SK-N-DZ (cell line): ENCODE data around the gene TBC1D5.
"Not testable (repeated sequence)": the region's sequence is repeated elsewhere in the genome, so short reads cannot be mapped to it uniquely, and the experiment has no call there.

Source experiments
- DNase-seq: peaks from one replicate; pipeline ENCODE4 v3.0.0-alpha.2; 2015; ENCODE audit warnings: low spot score

The TBC1D5 gene

DNA sequence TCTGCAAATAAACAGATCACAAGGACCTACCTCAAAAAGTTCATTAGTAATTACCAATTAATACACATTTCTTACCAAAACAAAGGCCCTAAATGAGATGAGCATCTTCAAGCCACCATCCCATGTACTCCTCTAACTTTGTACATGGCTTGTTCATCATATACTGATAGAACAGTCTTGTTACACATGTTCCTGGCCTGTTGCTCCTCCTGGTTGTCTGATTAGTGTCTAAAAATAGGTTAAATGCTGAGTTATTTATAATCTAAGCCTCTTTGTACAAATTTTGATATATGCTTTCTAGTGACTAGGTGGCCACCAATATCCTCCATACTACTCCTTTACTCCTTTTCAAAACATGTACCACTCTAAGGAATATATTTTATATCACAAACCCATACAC, 25.0 kb downstream of the TBC1D5 start:
- no peak for DNase-seq

- no peak for DNase-seq
Measured at GRCh38 chr3:17714473-17714872, 28.0 kb downstream of the TBC1D5 start.

- DNase-seq = no peak
Measured at GRCh38 chr3:17709236-17709810, 33.1 kb downstream of the TBC1D5 start.

DNA sequence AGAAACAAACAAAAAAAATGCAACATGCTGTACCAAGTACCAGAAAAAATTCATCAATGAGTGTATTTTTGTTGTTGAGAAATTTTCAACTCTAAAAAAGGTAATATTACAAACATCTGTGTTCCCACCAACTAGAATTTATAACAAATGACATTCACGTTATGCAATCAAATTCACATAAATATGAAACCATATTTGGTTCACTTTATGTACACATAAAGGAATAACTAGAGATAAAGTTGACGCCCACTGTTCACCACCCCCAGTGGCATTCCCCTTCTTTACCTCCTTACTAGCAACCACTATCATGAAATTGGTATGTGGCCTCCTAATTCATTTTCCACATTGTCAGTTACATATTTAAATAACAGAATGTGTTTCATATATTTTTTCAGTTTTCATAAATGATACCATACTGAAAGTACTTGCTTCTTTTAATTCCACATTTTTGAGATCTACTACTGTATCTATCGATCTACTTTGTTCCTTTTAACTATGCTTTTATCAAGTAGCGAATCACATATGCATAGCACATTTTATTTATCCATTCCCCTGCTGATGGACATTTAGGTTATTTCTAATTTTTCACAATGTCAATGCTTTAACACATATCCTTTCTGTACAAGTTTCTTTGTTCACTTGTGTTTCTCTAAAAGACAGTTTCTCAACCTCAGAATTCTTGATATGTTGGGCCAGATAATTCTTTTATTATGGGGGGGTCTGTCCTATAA, 34.5 kb downstream of the TBC1D5 start:
- DNase-seq = no peak

DNA sequence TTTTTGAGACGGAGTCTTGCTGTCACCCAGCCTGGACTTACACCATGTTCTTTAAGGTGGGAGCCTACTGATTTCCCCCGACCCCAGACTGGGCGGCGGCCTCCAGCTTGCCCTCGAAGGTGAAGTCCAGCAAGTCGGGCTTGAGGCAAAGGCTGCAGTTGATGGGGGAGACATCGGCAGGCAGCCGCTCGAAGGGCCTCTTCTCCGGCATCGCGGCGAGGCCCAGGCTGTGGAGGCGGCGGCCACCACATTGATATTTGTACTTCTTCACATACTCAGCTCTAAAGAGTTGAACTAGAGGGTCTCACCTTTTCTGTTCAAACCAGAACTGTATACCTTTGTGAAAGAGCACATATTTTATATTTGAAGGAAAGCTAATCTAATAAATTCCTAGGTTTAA, 36.4 kb downstream of the TBC1D5 start:
- DNase-seq = not testable (repeated sequence)

GRCh38 chr3:17699815-17700214, 42.6 kb downstream of the TBC1D5 start:
- not testable (repeated sequence) for DNase-seq

DNA sequence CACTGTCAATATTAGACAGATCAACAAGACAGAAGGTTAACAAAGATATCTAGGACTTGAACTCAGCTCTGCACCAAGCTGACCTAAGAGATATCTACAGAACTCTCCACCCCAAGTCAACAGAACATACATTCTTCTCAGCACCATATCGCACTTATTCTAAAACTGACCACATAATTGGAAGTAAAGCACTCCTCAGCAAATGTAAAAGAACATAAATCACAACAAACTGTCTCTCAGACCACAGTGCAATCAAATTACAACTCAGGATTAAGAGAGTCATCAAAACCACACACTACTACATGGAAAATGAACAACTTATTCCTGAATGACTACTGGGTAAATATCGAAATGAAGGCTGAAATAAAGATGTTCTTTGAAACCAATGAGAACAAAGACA, 46.8 kb downstream of the TBC1D5 start:
- not testable (repeated sequence) for DNase-seq

DNA sequence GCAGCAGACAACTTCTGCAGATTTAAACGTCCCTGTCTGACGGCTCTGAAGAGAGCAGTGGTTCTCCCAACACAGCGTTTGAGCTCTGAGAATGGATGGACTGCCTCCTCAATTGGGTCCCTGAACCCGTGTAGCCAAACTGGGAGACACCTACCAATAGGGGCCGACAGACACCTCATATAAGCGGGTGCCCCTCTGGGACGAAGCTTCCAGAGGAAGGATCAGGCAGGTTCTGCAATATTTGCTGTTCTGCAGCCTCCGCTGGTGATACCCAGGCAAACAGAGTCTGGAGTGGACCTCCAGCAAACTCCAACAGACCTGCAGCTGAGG, 48.8 kb downstream of the TBC1D5 start:
- DNase-seq = not testable (repeated sequence)

GRCh38 chr3:17692846-17693669, 49.4 kb downstream of the TBC1D5 start:
- not testable (repeated sequence) for DNase-seq

DNA sequence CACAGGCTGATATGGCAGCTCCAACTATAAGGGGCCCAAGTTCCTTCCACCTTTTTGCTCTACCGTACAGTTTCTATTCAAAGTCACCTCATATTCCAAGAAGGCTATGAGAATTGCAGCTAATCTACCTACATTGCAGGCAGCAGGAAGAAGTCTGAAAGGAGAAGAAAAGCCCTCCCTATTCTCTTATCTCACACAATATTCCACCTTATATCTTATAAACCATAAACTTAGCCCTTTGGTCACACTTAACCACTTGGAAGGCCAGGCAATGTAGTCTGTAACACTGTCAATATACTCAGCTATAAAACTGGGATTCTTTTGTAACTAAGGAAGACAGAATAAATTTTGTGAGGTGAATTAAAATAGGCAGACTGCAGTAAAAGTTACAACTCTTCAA, 54.9 kb downstream of the TBC1D5 start:
- DNase-seq = no peak

DNA sequence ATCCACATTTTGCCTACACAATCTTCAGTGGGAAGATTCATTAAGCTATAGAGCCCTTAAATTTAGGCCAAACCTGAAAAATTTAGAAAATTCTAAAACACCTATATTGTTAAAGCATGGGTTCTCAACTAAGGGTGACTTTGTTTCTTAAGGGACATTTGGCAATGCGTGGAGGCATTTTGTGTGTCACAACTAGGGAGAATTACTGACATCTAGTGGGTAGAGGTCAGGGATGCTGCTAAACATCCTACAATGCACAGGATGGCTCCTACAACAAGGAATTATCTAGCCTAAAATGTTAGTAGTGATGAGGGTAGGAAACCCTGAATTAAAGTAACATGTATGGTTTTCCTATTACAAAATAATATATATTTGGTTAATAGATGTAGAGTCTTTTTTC, 55.8 kb downstream of the TBC1D5 start:
- DNase-seq = peak; percentile 48

GRCh38 chr3:17683542-17684207, 58.8 kb downstream of the TBC1D5 start:
- DNase-seq = no peak

GRCh38 chr3:17680530-17680929, 61.9 kb downstream of the TBC1D5 start:
- DNase-seq = no peak

DNA sequence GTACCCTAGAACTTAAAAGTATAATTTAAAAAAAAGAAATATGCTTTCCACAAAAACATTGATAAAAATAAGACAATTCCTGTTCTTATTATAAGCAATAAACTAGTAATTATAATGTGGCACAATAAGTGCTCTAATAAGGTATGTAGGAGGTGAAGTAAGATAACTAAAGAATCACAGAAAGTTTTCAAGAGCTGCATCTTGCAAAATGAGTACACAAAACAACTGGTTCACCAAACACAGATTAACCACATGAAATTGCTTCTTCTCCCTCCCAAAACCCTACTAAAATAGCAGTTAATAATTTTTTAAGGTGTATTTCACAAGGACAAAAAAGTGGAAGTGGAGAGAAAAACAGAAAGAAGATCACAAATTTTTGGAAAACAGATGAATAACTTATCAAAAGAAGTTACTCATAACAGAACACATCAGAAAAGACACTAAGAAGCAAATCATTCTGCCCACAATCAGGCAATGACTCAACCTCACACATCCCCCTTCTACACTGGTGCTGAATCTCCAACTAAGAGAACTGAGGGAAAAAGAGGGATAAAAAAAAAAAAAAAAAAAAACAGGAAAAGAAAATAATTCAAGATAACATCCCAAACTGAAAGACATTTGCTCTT, 64.2 kb downstream of the TBC1D5 start:
- DNase-seq = no peak

DNA sequence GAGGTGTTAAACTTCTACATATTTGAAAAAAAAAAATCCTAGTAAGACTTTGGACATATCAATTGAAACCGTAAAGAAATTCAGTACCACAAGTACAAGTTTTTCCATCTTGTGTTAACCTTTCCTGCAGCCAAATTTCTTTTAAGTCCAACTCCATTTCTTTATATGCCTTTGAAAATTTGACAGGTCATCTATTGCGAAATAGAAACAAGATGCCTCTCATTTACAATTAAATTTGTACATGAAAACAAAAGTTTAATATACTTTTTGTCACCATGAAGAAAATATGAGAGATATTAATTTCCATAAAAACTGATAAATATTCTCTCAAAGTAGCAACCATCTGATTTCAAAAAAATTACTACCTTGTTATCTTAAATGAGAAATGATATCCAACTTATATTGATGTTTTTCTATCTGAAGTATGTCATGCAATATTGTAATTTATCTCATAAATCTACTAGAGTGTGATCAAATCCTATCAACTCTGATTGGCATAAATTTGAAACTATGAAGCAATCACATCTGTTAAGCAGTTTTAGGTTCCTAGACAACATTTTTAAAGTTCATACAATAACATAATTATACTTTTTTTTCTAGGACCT, 68.2 kb downstream of the TBC1D5 start:
- DNase-seq = no peak

DNA sequence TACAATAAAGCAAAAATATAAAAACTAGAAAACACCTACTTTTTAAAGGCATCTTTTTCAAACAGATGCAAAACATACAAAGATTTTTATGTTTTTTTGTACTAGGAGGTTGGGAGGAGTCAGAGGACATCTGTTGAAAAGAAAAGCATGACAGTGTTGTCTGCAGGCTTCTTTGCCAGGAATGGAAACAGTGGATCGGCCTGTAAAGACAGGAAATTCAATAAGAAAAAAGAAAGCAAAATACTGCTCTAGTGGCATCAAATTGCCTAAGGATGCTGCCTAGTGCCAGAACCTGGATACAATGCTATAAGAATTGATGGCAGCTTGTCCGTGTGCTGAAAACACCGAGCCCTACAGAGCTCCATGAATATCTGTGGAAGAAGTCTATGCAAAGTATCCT, 69.9 kb downstream of the TBC1D5 start:
- DNase-seq = peak; percentile 28

DNA sequence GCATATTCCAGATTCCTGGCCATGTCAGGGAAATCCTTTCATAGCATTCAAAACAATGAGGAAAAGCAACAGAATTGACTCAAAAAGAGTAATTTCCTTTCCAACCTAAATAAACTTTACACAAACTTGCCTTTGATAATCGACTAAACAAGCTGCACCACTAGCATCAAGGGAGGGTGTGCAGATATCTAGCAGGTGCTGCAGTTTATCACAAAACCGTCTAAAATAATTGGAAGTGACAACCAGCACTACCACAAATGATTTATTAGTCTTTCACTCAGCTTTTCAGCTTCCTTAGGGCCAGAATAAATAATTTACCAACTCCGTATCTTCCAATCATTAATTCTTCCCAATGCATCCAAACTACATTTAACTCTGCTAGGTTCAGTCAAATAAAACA, 71.7 kb downstream of the TBC1D5 start:
- DNase-seq = peak; percentile 88

DNA sequence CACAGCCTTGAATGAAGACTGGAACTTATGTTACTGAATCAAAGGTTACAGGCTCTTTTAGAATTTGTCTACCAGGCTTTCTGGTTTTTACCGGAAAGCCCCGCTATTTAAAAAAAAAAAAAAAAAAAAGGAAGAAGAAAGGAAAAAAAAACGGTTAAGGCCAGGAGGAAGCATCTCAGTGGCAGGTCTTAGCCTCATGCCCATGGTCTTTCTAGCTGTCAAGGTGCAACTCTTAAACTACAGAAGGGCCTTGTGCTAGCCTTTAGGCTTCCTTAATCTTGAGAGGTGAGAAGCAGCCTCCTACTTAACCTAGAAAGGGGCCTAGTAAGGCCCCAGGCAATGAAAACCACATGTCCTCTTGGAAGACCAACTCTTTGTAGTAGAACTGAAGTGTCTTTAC, 77.5 kb downstream of the TBC1D5 start:
- no peak for DNase-seq

GRCh38 chr3:17656264-17656663, 86.2 kb downstream of the TBC1D5 start:
- DNase-seq = no peak

DNA sequence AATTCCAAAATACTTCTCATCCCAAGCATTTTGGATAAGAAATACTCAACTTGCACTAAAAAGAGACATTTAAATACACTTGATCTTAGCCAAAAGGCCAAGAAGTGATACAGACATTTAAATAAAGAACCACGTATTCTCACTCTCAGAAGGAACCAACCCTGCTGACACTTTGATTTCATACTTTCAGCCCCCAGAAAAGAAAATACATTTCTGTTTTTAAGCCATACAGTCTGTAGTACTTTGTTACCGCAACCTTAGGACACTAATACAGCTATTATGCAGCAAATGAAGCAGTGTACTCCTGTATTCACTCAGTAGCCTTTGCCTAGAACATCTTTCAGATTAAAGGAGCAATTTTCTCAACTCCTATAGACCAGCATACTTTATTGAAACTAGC, 86.7 kb downstream of the TBC1D5 start:
- no peak for DNase-seq

- not testable (repeated sequence) for DNase-seq
Measured at GRCh38 chr3:17649748-17650147, 92.7 kb downstream of the TBC1D5 start.
